HepG2 (cell line): ENCODE results near the gene INTS2. TPM values are rescaled to one million over a fixed set of nuclear protein-coding genes. Genes with fewer than 3 reads are reported as not detected.
A peak's percentile ranks its signal among the peaks of the same experiment; 100 is the strongest.

Experiments used
- CENPX ChIP-seq: sonication (generic); formaldehyde crosslinking; IDR thresholded peaks from 2 replicates; pipeline ENCODE4 v1.9.0; 2021; ENCODE audit warnings: mild to moderate bottlenecking, missing genetic modification reagents, moderate library complexity
- CREB1 ChIP-seq, 2 experiments: fragments of 450-650 bp in 1 of 2; IDR thresholded peaks; 2 replicates each; pipeline ENCODE4 v1.6.1; 2016 to 2017; ENCODE audit warnings: control low read depth in 1 of 2, mild to moderate bottlenecking in 1 of 2, missing compliant biosample characterization in 1 of 2, missing genetic modification characterization in 1 of 2
- CTCF ChIP-seq: sonication (generic); formaldehyde crosslinking; IDR thresholded peaks from 2 replicates; pipeline ENCODE4 v1.5.0; 2020; ENCODE audit warnings: mild to moderate bottlenecking, missing genetic modification reagents, moderate library complexity
- E2F1 ChIP-seq: sonication (generic); formaldehyde crosslinking; IDR thresholded peaks from 2 replicates; pipeline ENCODE4 v1.5.0; 2020; ENCODE audit warnings: missing genetic modification reagents
- FUBP1 ChIP-seq: sonication (generic); formaldehyde crosslinking; IDR thresholded peaks from 2 replicates; pipeline ENCODE4 v1.5.1; 2020; ENCODE audit warnings: missing genetic modification reagents, mild to moderate bottlenecking, borderline replicate concordance
- HDAC1 ChIP-seq: sonication (generic); formaldehyde crosslinking; IDR thresholded peaks from 2 replicates; pipeline ENCODE4 v1.5.1; 2020; ENCODE audit warnings: mild to moderate bottlenecking, missing genetic modification reagents
- IKZF4 ChIP-seq: sonication (generic); formaldehyde crosslinking; IDR thresholded peaks from 2 replicates; pipeline ENCODE4 v1.5.1; 2020; ENCODE audit warnings: borderline replicate concordance, mild to moderate bottlenecking, low read depth, missing genetic modification reagents; ENCODE audit errors: not compliant biosample characterization
- JDP2 ChIP-seq: sonication (generic); formaldehyde crosslinking; IDR thresholded peaks from 2 replicates; pipeline ENCODE4 v1.8.1; 2022; ENCODE audit warnings: missing genetic modification reagents, borderline replicate concordance
- KLF9 ChIP-seq: IDR thresholded peaks from 2 replicates; pipeline ENCODE4 v1.6.1; 2016; ENCODE audit warnings: low read depth
- NR2C2 ChIP-seq: sonication (generic); formaldehyde crosslinking; IDR thresholded peaks from 2 replicates; pipeline ENCODE4 v1.4.0; 2020; ENCODE audit warnings: missing genetic modification reagents, mild to moderate bottlenecking, moderate library complexity, borderline replicate concordance
- PCBP1 ChIP-seq: fragments of 200-400 bp; formaldehyde crosslinking; IDR thresholded peaks from 2 replicates; pipeline ENCODE4 v1.6.1; 2017; ENCODE audit warnings: mild to moderate bottlenecking, low read depth, low read length, borderline replicate concordance
- REL ChIP-seq: sonication (generic); formaldehyde crosslinking; conservative IDR thresholded peaks from 2 replicates; pipeline ENCODE4 v1.8.0; 2022; ENCODE audit warnings: mild to moderate bottlenecking, missing genetic modification reagents, moderate library complexity
- SMARCC2 ChIP-seq: fragments of 450-650 bp; IDR thresholded peaks from 2 replicates; pipeline ENCODE4 v1.6.1; 2017; ENCODE audit warnings: antibody characterized with exemption, mild to moderate bottlenecking
- SPEN ChIP-seq: sonication (generic); formaldehyde crosslinking; IDR thresholded peaks from 2 replicates; pipeline ENCODE4 v1.5.1; 2020; ENCODE audit warnings: low read depth, mild to moderate bottlenecking, missing genetic modification reagents
- YEATS4 ChIP-seq: sonication (generic); formaldehyde crosslinking; IDR thresholded peaks from 2 replicates; pipeline ENCODE4 v1.4.0; 2020; ENCODE audit warnings: missing genetic modification reagents, borderline replicate concordance
- ZBTB10 ChIP-seq: sonication (generic); formaldehyde crosslinking; IDR thresholded peaks from 2 replicates; pipeline ENCODE4 v1.4.0; 2020; ENCODE audit warnings: missing genetic modification reagents, borderline replicate concordance
- ZFY ChIP-seq: sonication (generic); formaldehyde crosslinking; IDR thresholded peaks from 2 replicates; pipeline ENCODE4 v1.4.0; 2020; ENCODE audit warnings: missing genetic modification reagents
- ZNF124 ChIP-seq: sonication (generic); formaldehyde crosslinking; IDR thresholded peaks from 2 replicates; pipeline ENCODE4 v1.4.0; 2020; ENCODE audit warnings: missing genetic modification reagents
- ZNF333 ChIP-seq: sonication (generic); formaldehyde crosslinking; IDR thresholded peaks from 2 replicates; pipeline ENCODE4 v1.4.0; 2020; ENCODE audit warnings: mild to moderate bottlenecking, missing genetic modification reagents, borderline replicate concordance
- ZNF713 ChIP-seq: sonication (generic); formaldehyde crosslinking; IDR thresholded peaks from 2 replicates; pipeline ENCODE4 v1.4.0; 2020; ENCODE audit warnings: mild to moderate bottlenecking, missing genetic modification reagents
- ZNF761 ChIP-seq: sonication (generic); formaldehyde crosslinking; conservative IDR thresholded peaks from 2 replicates; pipeline ENCODE4 v1.4.0; 2020; ENCODE audit warnings: mild to moderate bottlenecking, missing genetic modification reagents
- ZNF780A ChIP-seq: sonication (generic); formaldehyde crosslinking; IDR thresholded peaks from 2 replicates; pipeline ENCODE4 v1.8.0; 2022; ENCODE audit warnings: mild to moderate bottlenecking, missing genetic modification reagents, moderate library complexity
- polyA plus RNA-seq, 8 experiments: library from polyadenylated mRNA; depleted of rRNA in 3 of 8; stranded (reverse) in 7 of 8; unstranded in 1 of 8; fragments of >200 nt; fragmentation: Illumina TruSeq in 4 of 8; extraction: Trizol in 4 of 8; gene quantifications; 2 replicates each; pipeline versions ENCODE4 v1.2.1 to v1.2.3, GENCODE V29; 2011 to 2016; ENCODE audit warnings: low read depth in 4 of 8, missing spikeins in 1 of 8, mixed read lengths in 1 of 8; ENCODE audit not compliant: insufficient read depth in 1 of 8
- total RNA-seq, 5 experiments: library from RNA; depleted of rRNA; stranded (reverse); fragments of >200 nt; fragmentation: Illumina TruSeq; extraction: Trizol; gene quantifications; 2 replicates each; pipeline ENCODE4 v1.2.3, GENCODE V29; 2016; ENCODE audit warnings: low read depth in 1 of 5

The INTS2 gene
- total and polyA plus RNA-seq, 2 of the 13 experiments (the other 11 are each of a cell fraction or from before 2014, with no cell fraction given): 20.5 to 30.2 TPM

GRCh38 chr17:61837175-61838051 is 90.4 kb downstream of the INTS2 start (continued):
- TF ChIP-seq FUBP1 (CRISPR knock-in tag) (no peak), CREB1 (IDR thresholded peaks at IDR 0.05) (no peak), CREB1 (CRISPR knock-in tag; IDR thresholded peaks at IDR 0.05) (no peak), HDAC1 (no peak), CENPX (CRISPR knock-in tag) (no peak), SMARCC2 (no peak), SPEN (CRISPR knock-in tag) (no peak), E2F1 (CRISPR knock-in tag) (peak; percentile 42; the same call in 1 of the 2 replicates), ZFY (no peak), YEATS4 (CRISPR knock-in tag) (no peak), ZNF333 (CRISPR knock-in tag) (no peak), ZNF761 (CRISPR knock-in tag) (no peak), JDP2 (CRISPR knock-in tag) (no peak), REL (CRISPR knock-in tag) (no peak), CTCF (CRISPR knock-in tag) (peak; percentile 73), IKZF4 (CRISPR knock-in tag) (no peak), KLF9 (no peak), ZNF124 (no peak), ZNF780A (no peak), NR2C2 (no peak), ZBTB10 (0 out of 2 replicates have a peak, but pooled peaks have one; percentile 28), PCBP1 (no peak), ZNF713 (no peak)
